Effector CD4-positive, alpha-beta T cell (primary cell): Measurements from ENCODE around the gene OXTR. TPM values are rescaled to one million over a fixed set of nuclear protein-coding genes. Genes with fewer than 3 reads are reported as not detected.

Experiments
- DNase-seq: peaks from one replicate; pipeline ENCODE4 v3.0.0-alpha.2; 2020
- total RNA-seq: gene quantifications from one replicate; lab custom pipeline; 2026; lab: John Stamatoyannopoulos, UW

The OXTR gene
- total RNA-seq: not detected

- peak; percentile 18 for DNase-seq
Measured at GRCh38 chr3:8769088-8769822, at the start of gene OXTR. TSS of gene OXTR (minus strand) at chr3:8769613. CDS start at chr3:8768187, 1,426 bp downstream.

- no peak for DNase-seq
Measured at GRCh38 chr3:8817486-8817885, 48.1 kb upstream of the OXTR start.

GRCh38 chr3:8816106-8816505 is 46.7 kb upstream of the OXTR start:
- no peak for DNase-seq

- DNase-seq: no peak
Measured at GRCh38 chr3:8813411-8813810, 44.0 kb upstream of the OXTR start.

DNA sequence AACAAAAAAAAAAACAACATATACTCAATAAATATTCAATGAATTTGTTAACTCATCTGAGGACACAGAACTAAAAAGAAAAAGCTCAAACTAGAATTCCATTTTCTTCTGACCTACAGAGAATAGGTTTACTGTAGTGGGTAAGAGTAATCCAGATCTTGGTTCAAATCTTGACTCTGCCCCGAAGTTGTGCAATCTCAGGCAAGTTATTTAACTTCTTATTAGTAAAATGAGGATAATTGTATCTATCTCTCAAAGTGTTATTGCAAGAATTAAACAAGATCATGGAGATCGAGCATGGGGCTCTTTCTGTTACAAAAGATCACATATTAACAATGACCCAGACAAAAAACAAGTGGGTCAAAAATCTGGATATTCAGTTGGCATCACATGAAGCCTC is 41.1 kb upstream of the OXTR start:
- no peak for DNase-seq

- no peak for DNase-seq
Measured at GRCh38 chr3:8805774-8806173, 36.4 kb upstream of the OXTR start.

GRCh38 chr3:8802256-8802655 is 32.8 kb upstream of the OXTR start:
- DNase-seq: no peak

DNA sequence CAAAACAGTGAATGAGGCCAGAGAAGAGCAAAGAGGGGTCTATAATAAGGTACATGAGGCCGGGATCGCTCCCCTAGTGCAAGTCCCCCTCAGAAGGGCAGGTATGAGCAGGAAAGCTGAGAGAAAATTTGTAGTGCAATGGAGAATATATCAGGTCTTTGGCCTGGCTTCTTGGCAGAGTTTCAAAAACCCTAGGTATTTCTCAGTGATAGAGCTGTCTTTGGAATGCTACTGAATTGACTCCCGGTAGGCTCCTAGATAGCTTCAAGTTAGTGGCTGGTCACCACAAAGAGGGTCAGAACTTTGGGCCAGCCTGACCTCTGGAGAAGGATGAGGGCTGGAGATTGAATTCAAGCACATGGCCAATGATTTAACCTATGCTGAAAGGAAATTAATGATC is 30.6 kb upstream of the OXTR start:
- DNase-seq: no peak

GRCh38 chr3:8794247-8794646 is 24.8 kb upstream of the OXTR start:
- no peak for DNase-seq

DNA sequence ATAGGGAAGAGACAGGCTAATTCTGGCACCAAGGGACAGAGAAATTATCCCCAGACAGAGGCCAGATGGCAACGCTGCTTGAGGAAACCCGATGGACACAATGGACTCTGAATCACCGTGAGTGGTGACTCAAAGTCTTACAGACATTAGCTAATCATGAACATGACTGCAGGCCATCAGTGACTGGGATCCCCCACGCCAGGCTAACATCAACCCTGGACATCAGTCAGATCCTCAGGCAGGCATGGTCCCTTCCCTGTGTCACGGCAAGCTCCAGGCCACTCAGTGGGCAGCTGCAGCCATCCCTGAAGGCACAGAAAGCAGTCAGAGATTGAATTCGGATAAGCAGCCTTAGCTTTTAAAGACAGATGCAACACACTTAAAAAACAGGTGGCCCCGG is 23.8 kb upstream of the OXTR start:
- no peak for DNase-seq

- DNase-seq: no peak
Measured at GRCh38 chr3:8790529-8790928, 21.1 kb upstream of the OXTR start.

DNA sequence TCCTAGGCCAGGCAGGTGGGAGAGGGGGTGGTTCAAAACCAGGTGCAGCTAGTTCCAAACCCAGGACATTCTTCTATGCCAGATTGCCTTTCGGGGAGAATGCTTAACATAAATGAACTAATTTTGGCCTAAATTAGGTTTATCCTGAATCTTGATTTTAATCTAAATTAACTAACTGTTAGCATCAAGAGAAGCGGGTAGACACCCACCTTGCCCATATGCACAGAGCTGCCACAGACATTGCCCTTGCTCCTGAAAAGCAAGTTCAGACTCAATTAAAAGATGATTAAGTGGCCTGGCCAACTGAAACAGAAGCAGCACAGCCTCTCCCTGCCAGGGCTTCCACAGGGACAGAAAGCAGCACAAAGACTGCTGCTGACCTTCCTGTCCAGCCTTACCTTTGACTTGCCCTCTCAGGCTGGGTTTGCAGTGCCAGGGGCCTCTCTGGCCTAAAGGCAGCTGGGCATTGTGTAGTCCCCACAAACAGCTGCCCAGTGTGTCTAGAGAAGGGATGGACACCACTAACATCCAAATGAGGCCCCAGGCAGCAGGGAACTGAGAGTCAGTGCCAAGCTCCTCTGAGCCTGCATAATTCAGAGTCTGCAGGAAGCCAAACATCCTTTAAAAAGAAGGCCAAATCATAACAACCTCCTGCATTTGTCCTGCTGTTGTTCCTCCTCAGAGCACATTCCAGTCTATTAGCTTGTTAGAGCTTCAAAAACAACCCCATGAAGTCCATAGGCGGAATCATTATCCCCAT is 15.4 kb upstream of the OXTR start:
- no peak for DNase-seq

- no peak for DNase-seq
Measured at GRCh38 chr3:8780279-8780678, 10.9 kb upstream of the OXTR start.

GRCh38 chr3:8778475-8778874 is 9.1 kb upstream of the OXTR start:
- DNase-seq: no peak

DNA sequence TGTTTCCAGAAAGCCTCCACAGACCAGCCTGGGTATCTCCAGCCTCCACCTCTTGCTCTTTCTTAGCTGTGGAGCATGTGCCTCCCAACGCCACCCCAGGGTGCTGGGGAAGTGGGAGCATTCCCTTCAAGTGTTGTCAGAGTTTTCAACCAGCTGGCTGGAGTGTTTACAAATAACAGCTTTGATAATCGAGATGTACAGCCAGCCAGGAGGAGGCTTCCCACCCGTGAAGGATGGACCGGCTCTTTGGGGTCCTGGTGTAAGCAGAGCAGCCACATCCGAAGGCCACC is 8.5 kb upstream of the OXTR start:
- no peak for DNase-seq

- DNase-seq: no peak
Measured at GRCh38 chr3:8777201-8777977, 8.0 kb upstream of the OXTR start.

DNA sequence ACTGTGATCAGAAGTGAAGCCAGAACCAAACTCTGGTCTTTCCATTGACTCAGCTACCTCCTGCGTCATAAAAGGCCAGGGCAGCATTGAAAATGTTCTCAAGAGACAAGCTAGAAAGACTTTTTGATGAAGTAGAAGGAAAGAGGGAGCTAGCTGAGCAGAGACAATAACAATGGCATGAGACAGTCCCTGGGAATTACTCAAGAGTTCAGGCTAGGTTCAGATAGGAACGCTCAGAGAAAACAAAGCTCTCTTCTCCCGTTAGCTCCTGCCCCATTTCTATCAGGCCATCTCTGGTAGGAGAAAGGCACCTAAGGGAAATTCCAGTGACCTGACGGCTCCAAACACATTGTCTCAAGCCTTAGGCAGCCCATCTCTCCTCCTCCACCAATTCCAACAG is 7.0 kb upstream of the OXTR start:
- no peak for DNase-seq

DNA sequence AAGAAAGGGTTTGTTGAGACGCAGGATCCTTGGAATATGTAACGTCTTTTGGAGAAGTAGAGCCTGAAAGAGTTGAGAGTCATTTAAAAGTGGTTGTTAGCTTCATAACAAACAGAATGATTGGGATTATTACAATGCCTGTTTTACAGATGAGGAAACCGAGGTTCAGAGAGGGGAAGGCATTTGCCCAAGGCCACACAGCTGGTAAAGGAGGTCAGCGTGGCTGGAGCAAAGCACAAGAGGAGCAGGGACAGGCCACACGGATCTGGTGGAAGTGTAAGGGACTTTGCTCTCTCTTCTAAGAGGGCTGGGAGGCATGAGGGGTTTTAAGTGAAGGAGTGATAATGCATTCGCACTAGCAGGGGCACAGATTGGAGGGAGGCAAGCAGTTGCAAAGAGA is 6.2 kb upstream of the OXTR start:
- DNase-seq: no peak

- DNase-seq: no peak
Measured at GRCh38 chr3:8775181-8775580, 5.8 kb upstream of the OXTR start.

- DNase-seq: no peak
Measured at GRCh38 chr3:8773941-8774542, 4.6 kb upstream of the OXTR start.

- no peak for DNase-seq
Measured at GRCh38 chr3:8768364-8769087, 887 bp downstream of the OXTR start.

DNA sequence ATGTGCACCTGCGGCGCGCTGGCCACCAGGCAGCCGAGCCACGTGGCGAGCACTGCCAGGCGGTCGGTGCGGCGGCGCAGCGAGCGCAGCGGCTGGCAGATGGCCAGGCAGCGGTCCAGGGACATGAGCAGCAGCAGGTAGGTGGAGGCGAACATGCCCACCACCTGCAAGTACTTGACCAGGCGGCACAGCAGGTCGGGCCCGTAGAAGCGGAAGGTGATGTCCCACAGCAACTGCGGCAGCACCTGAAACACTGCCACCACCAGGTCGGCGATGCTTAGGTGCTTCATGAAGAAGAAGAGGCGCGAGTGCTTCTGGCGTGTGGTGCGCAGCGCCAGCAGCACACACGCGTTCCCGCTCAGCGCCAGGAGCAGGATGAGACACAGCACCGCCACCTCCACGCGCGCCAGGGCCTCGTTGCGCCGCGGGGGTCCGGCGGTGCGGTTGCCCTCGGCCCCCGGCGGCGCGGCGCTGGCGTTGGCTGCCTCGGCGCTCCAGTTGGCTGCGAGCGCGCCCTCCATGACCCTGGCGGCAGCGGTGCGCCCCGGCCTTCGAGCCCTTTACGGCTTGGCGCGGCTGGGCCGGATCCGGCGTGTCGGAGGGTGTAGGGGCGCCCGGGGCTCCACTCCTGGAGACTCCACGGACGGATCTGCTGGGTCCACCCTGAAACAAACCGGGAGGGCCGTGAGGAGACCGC is 1.6 kb downstream of the OXTR start:
- DNase-seq: no peak
